Activated CD8-positive, alpha-beta T cell treated with anti-CD3 and anti-CD28 coated beads for 36 hours (primary cell): Measurements from ENCODE around the gene TRAPPC1. TPM values are rescaled to one million over a fixed set of nuclear protein-coding genes. Genes with fewer than 3 reads are reported as not detected.

Experiments
- ATAC-seq: fragments of 200-7000 bp; cut with Tn5 transposase; one replicate; pipeline ENCODE4 v1.10.0; 2021; ENCODE audit warnings: mild to moderate bottlenecking, moderate library complexity
- CTCF ChIA-PET: fragments of 350-600 bp; sonication (Branson Sonifier 250); formaldehyde crosslinking; loops from one replicate; lab custom pipeline; 2021; ENCODE audit warnings: antibody characterized with exemption; lab: Charles Lee
- POLR2A ChIA-PET: fragments of 350-600 bp; sonication (Branson Sonifier 250); formaldehyde crosslinking; loops from one replicate; lab custom pipeline; 2021; ENCODE audit warnings: antibody characterized with exemption; lab: Charles Lee
- DNase-seq: peaks from one replicate; pipeline ENCODE4 v3.0.0-alpha.2; 2020
- H3K27ac Mint-ChIP-seq: one replicate; pipeline ENCODE4 v1.8.0; 2021; ENCODE audit warnings: mild to moderate bottlenecking, mixed read lengths
- H3K27me3 Mint-ChIP-seq: one replicate; pipeline ENCODE4 v1.8.0; 2021; ENCODE audit warnings: mixed read lengths
- H3K36me3 Mint-ChIP-seq: one replicate; pipeline ENCODE4 v1.8.0; 2021; ENCODE audit warnings: low read depth, mixed read lengths
- H3K4me1 Mint-ChIP-seq: one replicate; pipeline ENCODE4 v1.8.0; 2021; ENCODE audit warnings: low read depth, mixed read lengths
- H3K4me3 Mint-ChIP-seq: one replicate; pipeline ENCODE4 v1.8.0; 2021; ENCODE audit warnings: mild to moderate bottlenecking, moderate library complexity, mixed read lengths
- H3K9me3 Mint-ChIP-seq: one replicate; pipeline ENCODE4 v1.8.0; 2021; ENCODE audit warnings: mixed read lengths
- intact Hi-C: fragments of 100-400 bp; cut with micrococcal nuclease; formaldehyde crosslinking; loops from one replicate; pipeline ENCODE4 v1.10.0; 2022
- total RNA-seq, 2 experiments: library from RNA; stranded (reverse); gene quantifications; one replicate each; pipeline ENCODE4 v1.2.3, GENCODE V29; 2021
- TF ChIP-seq, protein P1 (sequence below): fragments of 200-600 bp; IDR thresholded peaks from one replicate; pipeline ENCODE4 v1.8.0; 2022; ENCODE audit warnings: antibody characterized with exemption, mild to moderate bottlenecking

The TRAPPC1 gene
- total RNA-seq, 2 experiments from 2014 or later, result 140 to 143 TPM

DNA sequence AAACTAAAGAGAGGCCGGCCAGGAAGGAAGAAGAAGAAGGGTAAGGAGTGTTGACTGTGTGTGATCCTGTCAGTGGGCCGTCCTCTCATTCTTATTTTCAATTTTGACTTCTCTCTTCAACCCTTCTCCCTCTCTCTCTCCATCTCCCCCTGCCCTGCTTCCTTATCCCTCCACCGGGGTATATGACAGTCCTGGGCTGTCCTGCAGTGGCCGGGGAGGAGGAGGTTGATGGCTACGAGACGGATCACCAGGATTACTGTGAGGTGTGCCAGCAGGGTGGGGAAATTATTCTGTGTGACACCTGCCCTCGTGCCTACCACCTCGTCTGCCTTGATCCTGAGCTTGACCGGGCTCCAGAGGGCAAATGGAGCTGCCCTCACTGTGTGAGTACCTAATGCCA, 37.5 kb downstream of the TRAPPC1 start:
- intact Hi-C loops, result no loop called here
- CTCF ChIA-PET, result interaction anchor here (1.8 kb wide), 1 partner anchor 96 kb away, joined by 6 read pairs; no protein-coding TSS in a partner anchor
- H3K4me1 Mint-ChIP-seq, result peaks cover 18% of the 10 kb centered on the region
- ATAC-seq (no peak), DNase-seq (no peak)
- H3K27me3 Mint-ChIP-seq, result no peaks in the 10 kb centered on the region
- H3K27ac Mint-ChIP-seq, result no peak overlapping the region
- POLR2A ChIA-PET, result no interaction called here
- TF ChIP-seq, protein P1, sequence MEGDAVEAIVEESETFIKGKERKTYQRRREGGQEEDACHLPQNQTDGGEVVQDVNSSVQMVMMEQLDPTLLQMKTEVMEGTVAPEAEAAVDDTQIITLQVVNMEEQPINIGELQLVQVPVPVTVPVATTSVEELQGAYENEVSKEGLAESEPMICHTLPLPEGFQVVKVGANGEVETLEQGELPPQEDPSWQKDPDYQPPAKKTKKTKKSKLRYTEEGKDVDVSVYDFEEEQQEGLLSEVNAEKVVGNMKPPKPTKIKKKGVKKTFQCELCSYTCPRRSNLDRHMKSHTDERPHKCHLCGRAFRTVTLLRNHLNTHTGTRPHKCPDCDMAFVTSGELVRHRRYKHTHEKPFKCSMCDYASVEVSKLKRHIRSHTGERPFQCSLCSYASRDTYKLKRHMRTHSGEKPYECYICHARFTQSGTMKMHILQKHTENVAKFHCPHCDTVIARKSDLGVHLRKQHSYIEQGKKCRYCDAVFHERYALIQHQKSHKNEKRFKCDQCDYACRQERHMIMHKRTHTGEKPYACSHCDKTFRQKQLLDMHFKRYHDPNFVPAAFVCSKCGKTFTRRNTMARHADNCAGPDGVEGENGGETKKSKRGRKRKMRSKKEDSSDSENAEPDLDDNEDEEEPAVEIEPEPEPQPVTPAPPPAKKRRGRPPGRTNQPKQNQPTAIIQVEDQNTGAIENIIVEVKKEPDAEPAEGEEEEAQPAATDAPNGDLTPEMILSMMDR, result no peak
- no peaks in the 10 kb centered on the region for H3K9me3 Mint-ChIP-seq
- peaks cover 63% of the 10 kb centered on the region for H3K36me3 Mint-ChIP-seq
- H3K4me3 Mint-ChIP-seq, result no peak overlapping the region

DNA sequence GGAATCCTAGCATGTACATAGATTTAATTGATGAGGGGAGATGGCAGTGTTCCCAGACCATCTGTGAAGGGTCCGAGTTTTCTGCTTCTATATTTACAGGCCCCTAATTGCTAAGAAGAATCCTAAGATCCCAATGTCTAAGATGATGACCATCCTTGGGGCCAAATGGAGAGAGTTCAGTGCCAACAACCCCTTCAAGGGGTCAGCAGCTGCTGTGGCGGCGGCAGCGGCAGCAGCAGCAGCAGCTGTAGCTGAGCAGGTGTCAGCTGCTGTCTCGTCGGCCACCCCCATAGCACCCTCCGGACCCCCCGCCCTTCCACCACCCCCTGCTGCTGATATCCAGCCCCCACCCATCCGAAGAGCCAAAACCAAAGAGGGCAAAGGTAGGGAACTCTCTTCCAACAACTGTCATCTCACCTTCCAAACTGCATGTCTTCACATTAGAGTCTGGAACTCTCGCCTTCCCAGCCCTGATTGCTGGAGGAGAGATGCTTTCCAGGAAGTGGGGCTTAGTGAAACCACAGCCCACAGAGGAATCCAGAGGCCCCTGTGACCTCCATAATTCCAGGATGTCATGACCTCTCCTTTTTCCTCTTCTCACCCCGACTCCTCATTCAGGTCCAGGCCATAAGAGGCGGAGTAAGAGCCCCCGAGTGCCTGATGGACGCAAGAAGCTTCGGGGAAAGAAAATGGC, 38.4 kb downstream of the TRAPPC1 start:
- intact Hi-C loops, result no loop called here
- H3K36me3 Mint-ChIP-seq, result peaks cover 63% of the 10 kb centered on the region
- H3K4me3 Mint-ChIP-seq, result no peak overlapping the region
- no peak for ATAC-seq
- DNase-seq, result no peak
- TF ChIP-seq, protein P1, result no peak
- POLR2A ChIA-PET, result interaction anchor here (1.1 kb wide), 1 partner anchor 17 kb away, joined by 3 read pairs; no protein-coding TSS in a partner anchor
- H3K4me1 Mint-ChIP-seq, result peaks cover 20% of the 10 kb centered on the region
- no peaks in the 10 kb centered on the region for H3K9me3 Mint-ChIP-seq
- H3K27me3 Mint-ChIP-seq, result no peaks in the 10 kb centered on the region
- CTCF ChIA-PET, result interaction anchor here (1.8 kb wide), 1 partner anchor 97 kb away, joined by 6 read pairs; no protein-coding TSS in a partner anchor
- no peak overlapping the region for H3K27ac Mint-ChIP-seq

GRCh38 chr17:7889166-7889955, 42.4 kb downstream of the TRAPPC1 start:
- peak; percentile 62 for DNase-seq
- H3K4me3 Mint-ChIP-seq, result no peak overlapping the region

GRCh38 chr17:7888184-7888920, 43.4 kb downstream of the TRAPPC1 start, which contains the start of gene CHD3:
TSS of gene CHD3 (plus strand) at chr17:7888789. CDS start at chr17:7889001, 212 bp downstream.
- DNase-seq (peak; percentile 77), ATAC-seq (no peak)
- H3K4me1 Mint-ChIP-seq, result peaks cover 10% of the 10 kb centered on the region
- no peaks in the 10 kb centered on the region for H3K27me3 Mint-ChIP-seq
- no peak within 1 kb of the TSS for H3K27ac Mint-ChIP-seq
- ChIA-PET POLR2A (interaction anchor here (0.9 to 1.8 kb wide), 4 partner anchors 8 to 101 kb away, joined by 3 to 9 read pairs (median 4); no protein-coding TSS in a partner anchor), CTCF (interaction anchor here (1.0 to 1.1 kb wide), 3 partner anchors 17 to 153 kb away, joined by 3 to 4 read pairs (median 3); no protein-coding TSS in a partner anchor)
- no peak within 1 kb of the TSS for H3K4me3 Mint-ChIP-seq
- no peaks in the 10 kb centered on the region for H3K9me3 Mint-ChIP-seq
- intact Hi-C loops, result loop anchor here (5.0 kb wide), 1 partner anchor 46 kb away; no protein-coding TSS in a partner anchor
- TF ChIP-seq, protein P1, result no peak
- H3K36me3 Mint-ChIP-seq, result peaks cover 32% of the 10 kb centered on the region

More at GRCh38 chr17:7889166-7889955, 42.4 kb downstream of the TRAPPC1 start:
- Mint-ChIP-seq H3K4me1 (peaks cover 10% of the 10 kb centered on the region), H3K9me3 (no peaks in the 10 kb centered on the region), H3K27ac (no peak overlapping the region), H3K36me3 (peaks cover 36% of the 10 kb centered on the region), H3K27me3 (no peaks in the 10 kb centered on the region)
- intact Hi-C loops, result loop anchor here (5.0 kb wide), 1 partner anchor 47 kb away; no protein-coding TSS in a partner anchor
- no peak for ATAC-seq
- POLR2A ChIA-PET, result interaction anchor here (0.9 to 1.8 kb wide), 4 partner anchors 9 to 100 kb away, joined by 3 to 9 read pairs (median 4); no protein-coding TSS in a partner anchor
- CTCF ChIA-PET, result interaction anchor here (1.0 to 1.1 kb wide), 3 partner anchors 18 to 152 kb away, joined by 3 to 4 read pairs (median 3); no protein-coding TSS in a partner anchor
- TF ChIP-seq, protein P1, result no peak
